ENCODE measurements around the gene CRMP1.

The CRMP1 gene

GRCh38 chr4:5925419-5926200 is 32.7 kb upstream of the CRMP1 start:
- TF ChIP-seq GATA1 (IDR thresholded peaks at IDR 0.05; ENCODE audit: low read depth, low read length) (no peak), POLR2A (IDR thresholded peaks at IDR 0.05; ENCODE audit: low read length) (no peak)
- DNase-seq: no peak

DNA sequence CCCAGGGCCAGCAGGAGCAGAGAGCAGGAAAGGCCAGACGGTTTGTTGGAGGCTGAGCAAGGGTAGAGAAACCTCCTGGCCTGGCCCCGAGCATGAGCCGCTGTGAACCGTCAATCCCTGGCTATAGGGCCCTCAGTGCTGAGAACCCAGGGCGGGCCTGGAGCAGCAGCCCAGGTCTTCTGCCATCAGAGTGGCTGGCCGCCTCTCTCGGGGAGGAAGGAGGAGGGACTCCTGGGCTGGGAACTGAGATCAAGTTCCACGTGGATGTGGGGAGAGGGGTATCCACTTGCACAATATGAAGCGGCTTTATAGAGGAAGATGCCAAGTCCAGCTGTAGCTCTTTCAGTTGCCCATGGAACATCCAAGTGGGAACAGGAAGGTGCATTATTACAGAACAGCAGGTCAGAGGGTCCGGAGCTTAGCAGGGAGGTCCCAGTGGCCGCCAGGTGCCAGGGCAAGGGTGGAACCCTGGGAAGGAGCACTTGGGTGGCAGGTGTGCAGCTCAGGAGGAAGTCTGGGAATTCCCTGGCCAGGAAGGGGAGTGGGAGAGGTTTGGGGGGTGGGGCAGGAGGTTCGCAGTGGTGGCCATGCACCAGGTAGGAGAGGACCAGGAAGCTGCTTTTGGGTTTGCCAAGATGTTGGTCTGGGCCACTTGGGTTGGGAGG is 31.7 kb upstream of the CRMP1 start:
- DNase-seq: no peak
- TF ChIP-seq POLR2A (IDR thresholded peaks at IDR 0.05; ENCODE audit: low read length): no peak
- TF ChIP-seq GATA1 (IDR thresholded peaks at IDR 0.05; ENCODE audit: low read depth, low read length): no peak

DNA sequence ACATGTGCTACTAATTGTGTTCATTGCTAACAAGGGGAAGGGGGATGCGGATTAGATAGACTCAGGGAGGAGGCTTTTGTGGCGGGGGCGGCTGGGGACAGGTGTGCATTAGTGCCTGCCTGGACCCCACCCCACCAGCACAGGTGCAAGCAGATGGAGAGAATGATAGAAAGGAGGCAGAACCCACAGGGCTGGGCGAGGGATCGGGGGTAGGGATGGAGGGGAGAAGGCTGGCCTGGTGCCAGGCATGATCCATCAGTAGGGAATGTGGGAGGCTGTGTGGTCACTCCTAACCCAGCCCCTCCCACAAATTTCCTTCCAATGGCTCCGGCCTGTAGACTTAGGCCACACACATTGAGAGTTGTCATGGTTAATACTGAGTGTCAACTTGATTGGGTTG is 30.5 kb upstream of the CRMP1 start:
- DNase-seq: no peak
- TF ChIP-seq GATA1 (IDR thresholded peaks at IDR 0.05; ENCODE audit: low read depth, low read length) (no peak), POLR2A (IDR thresholded peaks at IDR 0.05; ENCODE audit: low read length) (no peak)

- DNase-seq: no peak
- TF ChIP-seq POLR2A (IDR thresholded peaks at IDR 0.05; ENCODE audit: low read length): no peak
- no peak for TF ChIP-seq GATA1 (IDR thresholded peaks at IDR 0.05; ENCODE audit: low read depth, low read length)
Measured at GRCh38 chr4:5922556-5922955, 29.7 kb upstream of the CRMP1 start.

DNA sequence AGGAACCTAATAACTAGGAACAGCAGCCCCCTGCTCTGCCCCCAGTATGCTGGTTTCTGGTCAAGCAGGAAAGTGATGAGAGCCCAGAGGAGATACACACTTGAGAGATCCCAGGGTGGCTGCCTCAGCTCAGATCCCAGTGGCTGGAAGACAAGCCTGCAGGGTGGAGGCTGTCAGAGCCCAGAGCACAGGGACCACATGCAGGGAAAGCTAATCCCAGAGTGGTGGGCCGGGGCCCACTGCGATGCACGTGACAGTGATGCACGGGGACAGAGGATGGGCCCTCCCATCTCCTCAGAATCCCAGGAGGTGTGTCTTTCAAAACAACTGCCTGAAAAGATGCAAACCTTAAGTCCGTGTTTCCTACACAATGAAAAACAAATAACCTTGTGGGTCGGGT is 29.1 kb upstream of the CRMP1 start:
- DNase-seq: no peak
- no peak for TF ChIP-seq GATA1 (IDR thresholded peaks at IDR 0.05; ENCODE audit: low read depth, low read length)
- TF ChIP-seq POLR2A (IDR thresholded peaks at IDR 0.05; ENCODE audit: low read length): no peak

- DNase-seq: no peak
- TF ChIP-seq GATA1 (IDR thresholded peaks at IDR 0.05; ENCODE audit: low read depth, low read length) (no peak), POLR2A (IDR thresholded peaks at IDR 0.05; ENCODE audit: low read length) (no peak)
Measured at GRCh38 chr4:5921101-5921980, 28.5 kb upstream of the CRMP1 start.

DNA sequence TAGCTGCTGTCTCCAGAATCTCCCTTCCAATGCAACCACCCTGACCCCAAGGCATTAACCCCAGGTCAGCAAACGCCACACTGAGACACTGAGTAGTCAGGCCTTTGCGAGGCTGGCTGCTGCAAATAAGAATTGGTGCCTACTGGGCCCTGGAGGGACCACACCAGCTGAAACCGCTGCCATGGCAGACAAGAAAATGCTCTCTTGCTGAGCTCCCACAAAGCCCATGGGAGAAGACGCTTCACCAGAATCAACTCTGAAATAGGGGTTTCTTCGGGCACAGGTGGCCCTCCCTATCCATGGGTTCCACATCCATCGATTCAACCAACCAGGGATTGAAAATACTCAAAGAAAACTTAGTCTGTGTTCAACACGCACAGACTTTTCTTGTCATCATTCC is 26.7 kb upstream of the CRMP1 start:
- TF ChIP-seq POLR2A (IDR thresholded peaks at IDR 0.05; ENCODE audit: low read length) (no peak), GATA1 (IDR thresholded peaks at IDR 0.05; ENCODE audit: low read depth, low read length) (no peak)
- DNase-seq: no peak

- TF ChIP-seq GATA1 (IDR thresholded peaks at IDR 0.05; ENCODE audit: low read depth, low read length) (no peak), POLR2A (IDR thresholded peaks at IDR 0.05; ENCODE audit: low read length) (no peak)
- no peak for DNase-seq
Measured at GRCh38 chr4:5919044-5919443, 26.2 kb upstream of the CRMP1 start.

DNA sequence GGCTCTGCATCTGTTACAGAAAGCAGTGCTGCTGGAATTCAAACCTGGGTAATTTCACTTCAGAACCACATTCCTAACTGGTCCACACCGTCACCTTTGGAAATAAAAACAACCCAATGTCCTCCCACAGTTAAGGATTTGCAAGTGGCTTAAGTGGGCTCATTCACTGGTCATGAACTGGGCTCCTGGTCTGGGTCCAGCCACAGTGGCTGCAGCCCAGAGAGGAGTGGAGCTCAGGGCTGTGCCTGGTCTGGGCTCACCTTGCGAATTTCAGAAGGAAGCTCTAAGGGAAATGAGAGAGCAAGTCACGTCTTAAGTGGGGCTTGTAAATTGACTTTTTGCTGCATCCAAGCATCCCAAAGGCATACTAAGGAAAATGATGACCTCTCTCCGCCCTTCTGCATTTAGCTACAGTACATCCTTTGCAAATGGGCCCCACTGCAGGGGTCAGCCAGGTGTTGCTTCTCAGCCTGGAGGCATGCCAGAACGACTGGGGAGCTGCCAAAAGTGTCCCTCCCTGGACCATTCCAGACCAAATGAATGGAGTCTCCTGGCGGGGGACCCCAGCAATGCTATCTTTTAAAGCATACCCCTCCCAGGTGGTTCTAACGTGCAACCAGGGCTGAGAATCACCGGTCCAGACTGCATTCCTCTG is 25.6 kb upstream of the CRMP1 start:
- TF ChIP-seq POLR2A (IDR thresholded peaks at IDR 0.05; ENCODE audit: low read length) (no peak), GATA1 (IDR thresholded peaks at IDR 0.05; ENCODE audit: low read depth, low read length) (no peak)
- DNase-seq: no peak

DNA sequence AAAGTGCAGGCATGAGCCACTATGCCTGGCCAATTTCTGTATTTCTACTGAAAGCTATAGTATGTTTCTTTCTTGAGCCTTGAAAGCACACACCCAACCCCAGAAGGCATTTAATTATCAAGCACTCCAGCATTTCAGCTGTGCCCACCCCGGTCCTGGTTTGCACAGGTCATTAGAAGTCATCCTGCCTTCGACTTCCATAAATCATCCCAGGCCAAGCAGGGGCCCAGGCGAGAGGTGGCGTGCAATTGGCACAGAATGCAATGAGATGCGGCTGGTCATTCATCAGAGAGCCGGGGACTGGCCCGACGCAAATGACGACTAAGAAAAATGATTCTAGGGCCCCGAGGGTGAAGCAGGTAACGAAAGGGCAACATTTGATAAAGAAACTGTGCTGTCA is 24.8 kb upstream of the CRMP1 start:
- TF ChIP-seq POLR2A (IDR thresholded peaks at IDR 0.05; ENCODE audit: low read length): no peak
- no peak for TF ChIP-seq GATA1 (IDR thresholded peaks at IDR 0.05; ENCODE audit: low read depth, low read length)
- DNase-seq: no peak

- TF ChIP-seq GATA1 (IDR thresholded peaks at IDR 0.05; ENCODE audit: low read depth, low read length) (no peak), POLR2A (IDR thresholded peaks at IDR 0.05; ENCODE audit: low read length) (no peak)
Measured at GRCh38 chr4:5916229-5916628, 23.3 kb upstream of the CRMP1 start.

DNA sequence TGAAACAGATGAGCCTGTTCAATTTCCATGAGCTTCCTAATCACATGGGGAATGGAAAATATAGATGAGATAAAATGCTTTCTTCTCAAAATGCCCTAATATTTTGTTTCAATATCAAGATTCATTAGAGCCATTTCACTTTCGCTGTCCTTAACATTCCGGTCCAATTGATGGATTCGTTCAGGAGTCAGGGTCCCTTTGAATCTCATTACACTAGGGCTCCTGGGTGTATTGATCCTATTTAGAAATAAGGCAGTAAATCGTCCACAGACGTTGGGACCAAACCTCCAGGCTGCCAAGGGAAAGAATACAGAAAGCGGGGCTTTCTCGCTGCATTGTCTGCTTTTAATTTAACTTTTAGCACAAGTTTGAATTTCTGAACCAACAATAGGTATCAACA is 20.6 kb upstream of the CRMP1 start:
- no peak for DNase-seq
- no peak for TF ChIP-seq GATA1 (IDR thresholded peaks at IDR 0.05; ENCODE audit: low read depth, low read length)

More at GRCh38 chr4:5916229-5916628, 23.3 kb upstream of the CRMP1 start:
- no peak for DNase-seq

- DNase-seq: no peak
- no peak for TF ChIP-seq POLR2A (IDR thresholded peaks at IDR 0.05; ENCODE audit: low read length)
- TF ChIP-seq GATA1 (IDR thresholded peaks at IDR 0.05; ENCODE audit: low read depth, low read length): no peak
Measured at GRCh38 chr4:5912614-5913019, 19.7 kb upstream of the CRMP1 start.

Data from erythroblast (primary cell).